ENCODE results near the gene IZUMO1. TPM values are rescaled to one million over a fixed set of nuclear protein-coding genes. Genes with fewer than 3 reads are reported as not detected.

IZUMO1 gene
- total and polyA plus RNA-seq, 2 donors (not counting 3 experiments of a cell fraction or from before 2014, with no cell fraction given): 0.18 to 1.2 TPM

GRCh38 chr19:48741129-48741999, 5.3 kb downstream of the IZUMO1 start:
- FAIRE-seq: peak; percentile 90
- TF ChIP-seq POLR2AphosphoS5 (IDR thresholded peaks at IDR 0.05; ENCODE audit: insufficient read depth, low read depth, low read length) (peak; percentile 33), GATA2 (IDR thresholded peaks at IDR 0.05; ENCODE audit: insufficient read depth, insufficient read length, low read depth, low read length) (no peak), MYC (IDR thresholded peaks at IDR 0.05; ENCODE audit: low read depth, low read length) (no peak), FOS (IDR thresholded peaks at IDR 0.05; ENCODE audit: borderline replicate concordance, insufficient read depth, low read length) (no peak)
- POLR2A ChIA-PET: interaction anchor here (1.2 kb wide), 1 partner anchor 16 kb away, joined by 3 read pairs; no protein-coding TSS in a partner anchor

More at GRCh38 chr19:48741129-48741999, 5.3 kb downstream of the IZUMO1 start:
- dilution Hi-C loops (cut with MboI; ENCODE audit: extremely low pct_ligation_motif_present, low sequenced_read_pairs) (no loop called here), intact Hi-C loops (cut with micrococcal nuclease) (loop anchor here (2.0 kb wide), 2 partner anchors 39 to 71 kb away; no protein-coding TSS in a partner anchor)
- Histone ChIP-seq H3K9me1 (replicated peaks; ENCODE audit: control insufficient read depth, extremely low read depth, insufficient read depth, low read length) (no peaks in the 10 kb centered on the region), H2AFZ (ENCODE audit: low read depth, low read length) (peak overlapping the region; percentile 35), H3K4me1 (ENCODE audit: control insufficient read depth, extremely low read depth, insufficient read depth, low read length) (peaks cover 25% of the 10 kb centered on the region), H3K79me2 (ENCODE audit: control insufficient read depth, insufficient read depth, low read length) (peaks cover 34% of the 10 kb centered on the region), H3K27me3 (ENCODE audit: control insufficient read depth in 2 of 2, insufficient read depth in 2 of 2, low read length in 2 of 2) (no peaks in the 10 kb centered on the region), H4K20me1 (replicated peaks; ENCODE audit: control insufficient read depth, extremely low read depth, insufficient read depth, low read length) (peaks cover 6% of the 10 kb centered on the region), H3K4me3 (replicated peaks in 1 of 3; ENCODE audit: insufficient read depth in 1 of 3, low read depth in 1 of 3, low read length in 3 of 3) (peak overlapping the region in 1 of 3 experiments; percentile 53), H3K27ac (ENCODE audit: insufficient read depth, low read depth, low read length) (peak overlapping the region; percentile 50), H3K4me2 (ENCODE audit: insufficient read depth, low read length) (peak overlapping the region; percentile 31), H3K36me3 (ENCODE audit: control insufficient read depth in 2 of 2, extremely low read depth in 1 of 2, insufficient read depth in 2 of 2, low read length in 2 of 2) (no peaks in the 10 kb centered on the region), H3K9me3 (replicated peaks; ENCODE audit: control insufficient read depth, insufficient read depth, low read length) (no peaks in the 10 kb centered on the region), H3K9ac (replicated peaks; ENCODE audit: extremely low read depth, insufficient read depth, low read length) (peak overlapping the region; percentile 27)
- BruUV-seq (replicated peaks): no TSS peak
- DNase-seq (ENCODE audit: low read depth, low spot score): peak; percentile 29
- CTCF ChIA-PET: interaction anchor here (1.6 kb wide), 1 partner anchor 47 kb away, joined by 3 read pairs; no protein-coding TSS in a partner anchor

All from endothelial cell of umbilical vein (primary cell).